ENCODE data around the gene LRRIQ4. TPM values are rescaled to one million over a fixed set of nuclear protein-coding genes. Genes with fewer than 3 reads are reported as not detected.

LRRIQ4 gene
- total RNA-seq, 1 donor from 2014 or later, result not detected

- Histone ChIP-seq H3K4me3 (ENCODE audit: insufficient read depth, low read depth, low read length) (no peak overlapping the region), H2AFZ (ENCODE audit: low read depth, low read length) (peak overlapping the region; percentile 38), H3K4me2 (ENCODE audit: low read length) (no peak overlapping the region), H3K4me1 (ENCODE audit: insufficient read depth, low read length) (no peaks in the 10 kb centered on the region), H3K9ac (ENCODE audit: low read length) (no peak overlapping the region), H3K27me3 (ENCODE audit: insufficient read depth, low read length) (no peaks in the 10 kb centered on the region), H4K20me1 (ENCODE audit: insufficient read depth, low read length) (no peaks in the 10 kb centered on the region), H3K79me2 (ENCODE audit: insufficient read depth, low read length) (no peaks in the 10 kb centered on the region), H3K36me3 (ENCODE audit: insufficient read depth, low read length) (no peaks in the 10 kb centered on the region), H3K27ac (ENCODE audit: low read depth, low read length) (no peak overlapping the region), H3K9me3 (ENCODE audit: insufficient read depth, low read depth, low read length) (no peaks in the 10 kb centered on the region)
- peaks cover 3% of the 10 kb centered on the region for H3K27me3 Mint-ChIP-seq (ENCODE audit: low read depth, unreplicated experiment)
- H3K27ac Mint-ChIP-seq (ENCODE audit: unreplicated experiment), result peak overlapping the region; percentile 78
- TF ChIP-seq EZH2 (IDR thresholded peaks at IDR 0.05; ENCODE audit: insufficient read depth, low read length) (no peak), CTCF (IDR thresholded peaks at IDR 0.05; ENCODE audit: insufficient read depth, low read depth, low read length) (no peak)
- no peaks in the 10 kb centered on the region for H3K9me3 Mint-ChIP-seq (ENCODE audit: unreplicated experiment)
- no peak for DNase-seq (ENCODE audit: low read depth)
- no peak for FAIRE-seq
- peaks cover 14% of the 10 kb centered on the region for H3K4me1 Mint-ChIP-seq (ENCODE audit: low read depth, unreplicated experiment)
- H3K36me3 Mint-ChIP-seq (ENCODE audit: low read depth, unreplicated experiment), result no peaks in the 10 kb centered on the region
- no peak overlapping the region for H3K4me3 Mint-ChIP-seq (ENCODE audit: unreplicated experiment)
Observed at GRCh38 chr3:169836078-169836941, 23.6 kb downstream of the LRRIQ4 start.

GRCh38 chr3:169836942-169837275, 24.2 kb downstream of the LRRIQ4 start:
- Mint-ChIP-seq H3K27me3 (ENCODE audit: low read depth, unreplicated experiment) (peaks cover 3% of the 10 kb centered on the region), H3K4me1 (ENCODE audit: low read depth, unreplicated experiment) (peaks cover 14% of the 10 kb centered on the region), H3K4me3 (ENCODE audit: unreplicated experiment) (no peak overlapping the region), H3K9me3 (ENCODE audit: unreplicated experiment) (no peaks in the 10 kb centered on the region), H3K27ac (ENCODE audit: unreplicated experiment) (peak overlapping the region; percentile 78), H3K36me3 (ENCODE audit: low read depth, unreplicated experiment) (no peaks in the 10 kb centered on the region)
- Histone ChIP-seq H3K27ac (ENCODE audit: low read depth, low read length) (no peak overlapping the region), H3K79me2 (ENCODE audit: insufficient read depth, low read length) (no peaks in the 10 kb centered on the region), H2AFZ (ENCODE audit: low read depth, low read length) (peak overlapping the region; percentile 38), H3K9me3 (ENCODE audit: insufficient read depth, low read depth, low read length) (no peaks in the 10 kb centered on the region), H3K4me1 (ENCODE audit: insufficient read depth, low read length) (no peaks in the 10 kb centered on the region), H4K20me1 (ENCODE audit: insufficient read depth, low read length) (no peaks in the 10 kb centered on the region), H3K27me3 (ENCODE audit: insufficient read depth, low read length) (no peaks in the 10 kb centered on the region), H3K9ac (ENCODE audit: low read length) (no peak overlapping the region), H3K36me3 (ENCODE audit: insufficient read depth, low read length) (no peaks in the 10 kb centered on the region), H3K4me3 (ENCODE audit: insufficient read depth, low read depth, low read length) (no peak overlapping the region), H3K4me2 (ENCODE audit: low read length) (no peak overlapping the region)
- FAIRE-seq (no peak), DNase-seq (ENCODE audit: low read depth) (no peak)
- TF ChIP-seq EZH2 (IDR thresholded peaks at IDR 0.05; ENCODE audit: insufficient read depth, low read length), result no peak
- no peak for TF ChIP-seq CTCF (IDR thresholded peaks at IDR 0.05; ENCODE audit: insufficient read depth, low read depth, low read length)

- H3K36me3 Mint-ChIP-seq (ENCODE audit: low read depth, unreplicated experiment), result no peaks in the 10 kb centered on the region
- H3K9ac ChIP-seq (ENCODE audit: low read length), result no peak overlapping the region
- no peak for DNase-seq (ENCODE audit: low read depth)
- peaks cover 1% of the 10 kb centered on the region for H3K27me3 Mint-ChIP-seq (ENCODE audit: low read depth, unreplicated experiment)
- H2AFZ ChIP-seq (ENCODE audit: low read depth, low read length), result no peak overlapping the region
- H3K4me3 ChIP-seq (ENCODE audit: insufficient read depth, low read depth, low read length), result no peak overlapping the region
- H3K27ac ChIP-seq (ENCODE audit: low read depth, low read length), result no peak overlapping the region
- no peaks in the 10 kb centered on the region for H3K79me2 ChIP-seq (ENCODE audit: insufficient read depth, low read length)
- no peaks in the 10 kb centered on the region for H3K4me1 ChIP-seq (ENCODE audit: insufficient read depth, low read length)
- H3K27me3 ChIP-seq (ENCODE audit: insufficient read depth, low read length), result no peaks in the 10 kb centered on the region
- H3K4me1 Mint-ChIP-seq (ENCODE audit: low read depth, unreplicated experiment), result peaks cover 14% of the 10 kb centered on the region
- TF ChIP-seq CTCF (IDR thresholded peaks at IDR 0.05; ENCODE audit: insufficient read depth, low read depth, low read length), result no peak
- TF ChIP-seq EZH2 (IDR thresholded peaks at IDR 0.05; ENCODE audit: insufficient read depth, low read length), result no peak
- no peak overlapping the region for H3K27ac Mint-ChIP-seq (ENCODE audit: unreplicated experiment)
- no peaks in the 10 kb centered on the region for H3K36me3 ChIP-seq (ENCODE audit: insufficient read depth, low read length)
- no peaks in the 10 kb centered on the region for H4K20me1 ChIP-seq (ENCODE audit: insufficient read depth, low read length)
- H3K9me3 ChIP-seq (ENCODE audit: insufficient read depth, low read depth, low read length), result no peaks in the 10 kb centered on the region
- no peak overlapping the region for H3K4me3 Mint-ChIP-seq (ENCODE audit: unreplicated experiment)
- no peak overlapping the region for H3K4me2 ChIP-seq (ENCODE audit: low read length)
- FAIRE-seq, result no peak
- no peaks in the 10 kb centered on the region for H3K9me3 Mint-ChIP-seq (ENCODE audit: unreplicated experiment)
Observed at GRCh38 chr3:169838511-169839030, 25.9 kb downstream of the LRRIQ4 start.

Data from astrocyte (in vitro differentiated cells and primary cell).